Fibroblast of mammary gland (primary cell): ENCODE results near the gene ATG13.

Source experiments
- DNase-seq: peaks from one replicate; pipeline ENCODE4 v3.0.0-alpha.2; 2010; ENCODE audit warnings: low read depth
- H3K4me3 ChIP-seq: 2 replicates; pipeline ENCODE4 v1.5.1; 2011; ENCODE audit warnings: low read depth, mild to moderate bottlenecking, low read length, moderate library complexity; ENCODE audit not compliant: control insufficient read depth
- CTCF ChIP-seq: conservative IDR thresholded peaks from 2 replicates; pipeline ENCODE4 v1.5.1; 2011; ENCODE audit warnings: low read depth, low read length, inconsistent platforms; ENCODE audit not compliant: control insufficient read depth, insufficient read depth

The ATG13 gene

GRCh38 chr11:46658259-46658658 lies 40.9 kb downstream of the ATG13 start:
- peak; percentile 89 for DNase-seq
- H3K4me3 ChIP-seq: no peak overlapping the region
- no peak for TF ChIP-seq CTCF

- H3K4me3 ChIP-seq: no peak overlapping the region
- TF ChIP-seq CTCF: no peak
- peak; percentile 81 for DNase-seq
Observed at GRCh38 chr11:46659908-46660307, 42.6 kb downstream of the ATG13 start.

GRCh38 chr11:46661836-46662235 lies 44.5 kb downstream of the ATG13 start:
- DNase-seq: no peak
- no peak overlapping the region for H3K4me3 ChIP-seq
- no peak for TF ChIP-seq CTCF

- TF ChIP-seq CTCF: no peak
- DNase-seq: no peak
- no peak overlapping the region for H3K4me3 ChIP-seq
Observed at GRCh38 chr11:46662366-46662765, 45.0 kb downstream of the ATG13 start.

GRCh38 chr11:46663277-46663940 lies 46.1 kb downstream of the ATG13 start:
- H3K4me3 ChIP-seq: no peak overlapping the region
- DNase-seq: no peak
- no peak for TF ChIP-seq CTCF

- no peak for TF ChIP-seq CTCF
- H3K4me3 ChIP-seq: no peak overlapping the region
Observed at GRCh38 chr11:46664612-46665011, 47.3 kb downstream of the ATG13 start.

GRCh38 chr11:46665356-46665755 lies 48.0 kb downstream of the ATG13 start:
- H3K4me3 ChIP-seq: no peak overlapping the region
- TF ChIP-seq CTCF: no peak
- no peak for DNase-seq

More at GRCh38 chr11:46664612-46665011, 47.3 kb downstream of the ATG13 start:
- no peak for DNase-seq
